Measurements from ENCODE around the gene TENT5C. TPM values are rescaled to one million over a fixed set of nuclear protein-coding genes. Genes with fewer than 3 reads are reported as not detected.

TENT5C gene
- total RNA-seq, 1 donor from 2014 or later = 5.2 TPM

DNA sequence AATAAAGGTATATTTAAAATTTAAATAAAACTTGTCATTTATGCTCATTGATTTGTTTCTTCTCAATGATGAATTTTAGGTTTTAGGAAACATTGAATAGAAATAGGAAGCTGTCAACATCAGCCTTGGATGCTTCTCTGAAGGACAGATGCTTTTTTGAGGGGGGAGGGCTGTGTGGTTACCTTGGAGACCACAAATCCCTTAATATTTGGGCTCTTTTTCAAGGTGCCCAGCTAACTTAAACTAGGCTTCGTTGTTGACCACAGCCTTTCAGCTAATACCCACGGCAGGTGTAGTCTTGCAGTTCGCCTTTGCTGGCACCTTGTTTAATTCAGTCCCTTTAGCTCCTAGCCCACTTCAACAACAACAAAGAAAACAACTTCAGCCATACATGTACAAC lies 22.5 kb downstream of the TENT5C start:
- H3K9me3 Mint-ChIP-seq = no peaks in the 10 kb centered on the region
- H3K36me3 Mint-ChIP-seq (ENCODE audit: low read depth) = peaks cover 45% of the 10 kb centered on the region
- H3K4me1 Mint-ChIP-seq (ENCODE audit: low read depth) = peaks cover 34% of the 10 kb centered on the region
- H3K27ac Mint-ChIP-seq = no peak overlapping the region
- no peak overlapping the region for H3K4me3 Mint-ChIP-seq
- H3K27me3 Mint-ChIP-seq (ENCODE audit: insufficient read depth) = peaks cover 7% of the 10 kb centered on the region
- DNase-seq (ENCODE audit: low spot score) = no peak
- intact Hi-C loops (cut with micrococcal nuclease) = loop anchor here (2.0 kb wide), 1 partner anchor 14 kb away; no protein-coding TSS in a partner anchor

DNA sequence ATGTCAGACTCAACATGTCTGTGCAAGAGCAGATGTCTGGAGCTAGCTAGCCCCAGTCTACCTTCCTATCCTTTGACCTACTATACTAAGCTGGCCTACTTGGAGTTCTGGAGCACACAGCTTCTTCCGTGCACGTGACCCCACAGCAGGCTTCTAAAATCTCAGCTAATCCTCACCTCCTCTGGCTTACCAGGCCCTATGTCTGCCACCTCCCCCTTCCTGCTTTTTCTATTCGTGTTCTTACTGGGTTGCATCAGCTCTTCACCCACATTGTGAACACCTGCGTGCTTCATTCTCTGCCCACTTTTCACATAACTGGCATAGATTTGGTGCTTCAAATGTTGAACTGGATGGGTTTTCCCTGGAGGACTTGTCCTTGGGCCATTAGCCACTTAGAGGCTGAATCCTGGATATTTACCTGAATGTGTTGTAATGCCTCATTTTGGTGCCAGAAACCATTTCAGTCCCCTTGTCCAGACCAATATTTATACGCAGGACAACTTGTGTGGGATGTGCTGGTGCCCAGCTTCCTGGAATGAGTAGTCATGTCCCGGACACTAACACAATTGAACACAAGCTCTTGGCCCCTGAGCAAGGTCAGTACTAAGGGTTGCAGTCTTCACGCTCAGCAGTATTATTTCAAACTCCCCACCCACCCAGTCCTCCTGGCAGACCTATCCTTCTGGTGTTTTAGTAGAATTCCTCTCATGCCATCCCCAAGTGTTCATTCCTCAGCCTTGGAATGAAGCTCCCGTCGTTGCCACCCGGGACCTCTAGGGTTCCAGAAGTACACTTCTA lies 24.0 kb downstream of the TENT5C start:
- Mint-ChIP-seq H3K9me3 (no peaks in the 10 kb centered on the region), H3K36me3 (ENCODE audit: low read depth) (peaks cover 31% of the 10 kb centered on the region), H3K27me3 (ENCODE audit: insufficient read depth) (peaks cover 7% of the 10 kb centered on the region), H3K4me1 (ENCODE audit: low read depth) (peaks cover 34% of the 10 kb centered on the region), H3K4me3 (no peak overlapping the region), H3K27ac (no peak overlapping the region)
- no peak for DNase-seq (ENCODE audit: low spot score)
- intact Hi-C loops (cut with micrococcal nuclease) = loop anchor here (2.0 kb wide), 1 partner anchor 13 kb away; no protein-coding TSS in a partner anchor

DNA sequence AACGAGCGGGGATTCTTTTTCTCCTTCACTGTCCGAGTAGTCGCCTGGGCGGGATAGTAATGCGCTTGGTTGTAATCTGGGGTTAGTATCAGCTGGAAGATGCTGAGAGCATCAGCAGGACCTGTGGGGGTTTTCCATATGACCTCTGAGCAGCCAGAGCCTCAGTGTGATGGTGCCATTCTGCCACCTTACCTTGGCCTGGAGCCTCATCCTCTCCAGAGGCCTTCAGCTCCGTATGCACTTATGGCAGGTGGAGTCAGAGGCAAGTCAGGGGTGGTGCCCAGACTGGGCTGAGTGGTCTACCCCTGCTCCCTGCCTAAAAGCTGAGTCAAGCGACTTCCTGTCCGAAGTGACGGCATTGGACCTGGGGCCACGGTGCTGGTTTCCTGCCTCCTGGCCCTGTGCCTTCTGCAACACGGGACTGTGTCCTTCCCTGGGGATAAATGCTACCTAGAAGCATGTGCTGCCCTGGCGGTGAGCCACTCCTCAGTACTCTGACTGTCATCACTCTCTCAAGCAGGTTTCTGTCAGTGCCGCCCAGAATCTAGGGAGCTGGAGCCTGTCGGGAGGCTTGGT lies 24.7 kb downstream of the TENT5C start:
- no peak for DNase-seq (ENCODE audit: low spot score)
- peaks cover 7% of the 10 kb centered on the region for H3K27me3 Mint-ChIP-seq (ENCODE audit: insufficient read depth)
- peaks cover 25% of the 10 kb centered on the region for H3K36me3 Mint-ChIP-seq (ENCODE audit: low read depth)
- intact Hi-C loops (cut with micrococcal nuclease) = no loop called here
- no peaks in the 10 kb centered on the region for H3K9me3 Mint-ChIP-seq
- H3K4me3 Mint-ChIP-seq = no peak overlapping the region
- H3K27ac Mint-ChIP-seq = no peak overlapping the region
- peaks cover 34% of the 10 kb centered on the region for H3K4me1 Mint-ChIP-seq (ENCODE audit: low read depth)

DNA sequence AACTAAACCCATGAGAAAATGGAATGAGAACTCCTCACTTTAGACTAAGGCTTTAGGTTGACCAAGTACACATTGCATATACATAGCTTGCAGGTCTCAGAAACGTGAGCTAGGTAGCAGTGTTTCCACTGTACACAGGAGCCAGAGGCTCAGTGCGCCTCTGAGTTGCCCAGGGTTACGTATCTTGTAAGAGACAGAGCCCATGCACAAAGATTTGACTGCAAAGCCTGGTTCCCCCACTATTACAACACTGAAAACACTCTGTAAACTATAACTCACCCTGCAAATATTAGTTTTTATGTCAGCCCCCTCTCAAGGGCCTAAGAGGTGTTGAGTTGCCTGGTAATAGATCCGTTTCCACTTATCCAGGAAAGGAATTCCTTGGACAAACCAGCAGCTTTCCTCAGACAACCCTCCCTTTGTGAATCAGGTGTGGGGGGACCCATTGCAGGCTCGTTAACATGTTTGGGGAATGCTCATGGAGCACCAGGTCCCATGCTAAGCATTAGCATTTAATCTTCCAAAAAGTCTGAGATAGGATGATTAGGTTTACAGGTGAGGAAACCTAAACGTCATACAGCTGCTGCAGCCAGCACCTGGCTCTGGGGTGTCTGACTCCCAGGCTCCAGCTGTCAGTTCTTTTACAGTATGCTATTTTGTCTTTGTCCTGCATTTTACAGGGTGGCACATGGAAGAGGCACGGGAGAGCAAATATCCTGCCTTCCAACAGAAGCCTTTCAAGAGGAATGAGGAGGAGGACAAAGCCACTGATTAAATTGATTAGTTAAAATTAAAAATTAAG lies 25.7 kb downstream of the TENT5C start:
- H3K27me3 Mint-ChIP-seq (ENCODE audit: insufficient read depth) = peaks cover 9% of the 10 kb centered on the region
- no peak for DNase-seq (ENCODE audit: low spot score)
- no peak overlapping the region for H3K27ac Mint-ChIP-seq
- H3K9me3 Mint-ChIP-seq = no peaks in the 10 kb centered on the region
- H3K4me3 Mint-ChIP-seq = no peak overlapping the region
- peaks cover 34% of the 10 kb centered on the region for H3K4me1 Mint-ChIP-seq (ENCODE audit: low read depth)
- intact Hi-C loops (cut with micrococcal nuclease) = no loop called here
- peaks cover 20% of the 10 kb centered on the region for H3K36me3 Mint-ChIP-seq (ENCODE audit: low read depth)

DNA sequence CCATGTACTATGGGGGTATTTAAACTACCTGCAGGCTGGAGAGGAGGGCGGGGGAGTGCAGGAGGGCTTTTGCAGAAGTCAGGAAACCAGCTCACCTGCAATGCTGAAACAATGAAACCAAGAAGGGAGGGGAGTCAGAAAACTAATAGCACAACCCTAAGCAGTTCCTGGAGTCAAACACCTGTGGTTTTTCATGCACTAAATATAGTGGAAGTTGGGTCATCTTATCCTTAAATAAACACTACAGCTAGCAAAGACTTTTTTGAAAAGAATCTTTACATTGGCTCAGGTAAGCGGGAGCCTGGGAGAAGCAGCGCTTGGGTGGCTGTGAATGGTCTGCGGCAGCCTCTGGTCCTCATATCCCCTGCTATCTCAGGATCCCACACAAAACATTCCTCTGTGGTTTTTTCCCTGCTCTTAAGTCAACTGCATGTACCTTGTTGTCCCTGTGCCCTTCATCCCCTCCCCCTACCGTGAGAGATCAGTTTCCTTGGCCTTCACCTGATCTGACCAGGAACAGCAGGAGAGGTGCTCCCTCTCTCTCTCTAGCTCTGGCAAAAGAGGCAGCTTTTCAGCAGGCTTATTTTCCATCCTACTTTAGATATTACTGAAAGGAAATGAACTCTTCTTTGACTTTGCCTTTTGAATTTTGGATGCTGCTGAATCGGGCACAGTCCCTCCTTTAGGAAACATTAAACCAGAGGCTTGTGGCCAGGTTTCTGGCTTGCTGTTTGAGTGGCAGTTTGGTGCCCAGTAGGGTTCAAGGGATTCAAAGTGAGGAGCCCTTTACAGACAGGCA lies 26.6 kb downstream of the TENT5C start:
- H3K4me3 Mint-ChIP-seq = no peak overlapping the region
- intact Hi-C loops (cut with micrococcal nuclease) = no loop called here
- H3K36me3 Mint-ChIP-seq (ENCODE audit: low read depth) = peaks cover 16% of the 10 kb centered on the region
- H3K4me1 Mint-ChIP-seq (ENCODE audit: low read depth) = peaks cover 32% of the 10 kb centered on the region
- DNase-seq (ENCODE audit: low spot score) = no peak
- H3K27ac Mint-ChIP-seq = no peak overlapping the region
- no peaks in the 10 kb centered on the region for H3K9me3 Mint-ChIP-seq
- peaks cover 15% of the 10 kb centered on the region for H3K27me3 Mint-ChIP-seq (ENCODE audit: insufficient read depth)

DNA sequence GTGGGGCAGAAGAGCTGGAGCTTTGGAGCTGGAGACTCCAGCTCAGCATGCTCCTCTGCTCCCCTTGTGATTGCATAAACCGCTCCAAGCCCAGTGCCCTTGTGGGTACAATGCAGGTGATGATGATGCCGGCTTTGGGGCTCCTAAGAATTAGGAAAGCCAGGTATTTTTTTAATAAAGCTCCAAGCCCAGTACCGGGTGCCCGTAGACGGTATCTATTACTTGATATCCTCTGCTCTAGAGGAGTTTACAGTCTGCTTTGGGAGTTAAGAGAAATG lies 27.2 kb downstream of the TENT5C start:
- intact Hi-C loops (cut with micrococcal nuclease) = no loop called here
- H3K27me3 Mint-ChIP-seq (ENCODE audit: insufficient read depth) = peaks cover 19% of the 10 kb centered on the region
- peaks cover 16% of the 10 kb centered on the region for H3K36me3 Mint-ChIP-seq (ENCODE audit: low read depth)
- peaks cover 28% of the 10 kb centered on the region for H3K4me1 Mint-ChIP-seq (ENCODE audit: low read depth)
- no peak overlapping the region for H3K27ac Mint-ChIP-seq
- H3K4me3 Mint-ChIP-seq = no peak overlapping the region
- H3K9me3 Mint-ChIP-seq = no peaks in the 10 kb centered on the region
- DNase-seq (ENCODE audit: low spot score) = no peak

DNA sequence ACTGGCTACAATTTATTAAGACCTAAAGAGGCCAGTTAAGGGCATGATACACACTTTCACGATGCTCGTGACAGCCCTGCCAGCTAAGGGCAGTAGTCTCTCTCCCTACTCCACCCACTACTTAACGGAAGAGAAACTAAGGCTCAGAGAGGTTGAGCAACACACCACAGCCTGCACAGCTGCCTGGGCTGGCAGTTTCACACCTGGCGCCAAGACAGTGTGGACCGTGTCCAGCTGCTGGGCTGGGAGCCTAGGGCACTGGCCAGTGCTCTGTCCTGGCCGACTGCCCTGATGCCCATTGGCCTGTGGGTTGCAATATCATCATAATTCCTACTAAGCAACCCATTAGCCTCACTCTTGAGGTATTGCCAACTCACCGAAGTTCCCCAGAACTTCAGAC lies 27.6 kb downstream of the TENT5C start:
- H3K36me3 Mint-ChIP-seq (ENCODE audit: low read depth) = peaks cover 16% of the 10 kb centered on the region
- peaks cover 20% of the 10 kb centered on the region for H3K27me3 Mint-ChIP-seq (ENCODE audit: insufficient read depth)
- H3K27ac Mint-ChIP-seq = no peak overlapping the region
- peaks cover 28% of the 10 kb centered on the region for H3K4me1 Mint-ChIP-seq (ENCODE audit: low read depth)
- no peak for DNase-seq (ENCODE audit: low spot score)
- no peaks in the 10 kb centered on the region for H3K9me3 Mint-ChIP-seq
- intact Hi-C loops (cut with micrococcal nuclease) = no loop called here
- H3K4me3 Mint-ChIP-seq = no peak overlapping the region

DNA sequence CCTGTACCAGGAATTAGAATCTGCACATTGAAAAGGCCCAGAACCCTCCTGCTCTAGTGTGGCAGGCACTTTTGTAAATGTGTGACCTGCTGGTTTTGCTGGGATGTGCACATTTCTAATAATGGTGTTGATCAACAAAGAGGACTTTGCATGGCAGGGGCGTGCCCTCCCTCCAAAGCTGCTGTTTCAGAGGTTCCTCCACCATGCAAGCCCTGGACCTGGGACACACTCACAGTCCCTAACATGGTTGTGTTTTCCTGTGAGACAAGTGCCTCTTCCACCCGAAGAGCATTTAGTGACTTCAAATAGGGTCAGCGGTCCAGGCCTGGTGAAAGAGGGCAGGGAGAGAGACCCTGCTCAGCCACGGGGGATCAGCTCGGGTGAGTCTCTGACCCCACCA lies 28.1 kb downstream of the TENT5C start:
- peaks cover 25% of the 10 kb centered on the region for H3K27me3 Mint-ChIP-seq (ENCODE audit: insufficient read depth)
- peaks cover 14% of the 10 kb centered on the region for H3K36me3 Mint-ChIP-seq (ENCODE audit: low read depth)
- no peak overlapping the region for H3K4me3 Mint-ChIP-seq
- peaks cover 25% of the 10 kb centered on the region for H3K4me1 Mint-ChIP-seq (ENCODE audit: low read depth)
- H3K9me3 Mint-ChIP-seq = no peaks in the 10 kb centered on the region
- intact Hi-C loops (cut with micrococcal nuclease) = no loop called here
- DNase-seq (ENCODE audit: low spot score) = no peak
- H3K27ac Mint-ChIP-seq = no peak overlapping the region

DNA sequence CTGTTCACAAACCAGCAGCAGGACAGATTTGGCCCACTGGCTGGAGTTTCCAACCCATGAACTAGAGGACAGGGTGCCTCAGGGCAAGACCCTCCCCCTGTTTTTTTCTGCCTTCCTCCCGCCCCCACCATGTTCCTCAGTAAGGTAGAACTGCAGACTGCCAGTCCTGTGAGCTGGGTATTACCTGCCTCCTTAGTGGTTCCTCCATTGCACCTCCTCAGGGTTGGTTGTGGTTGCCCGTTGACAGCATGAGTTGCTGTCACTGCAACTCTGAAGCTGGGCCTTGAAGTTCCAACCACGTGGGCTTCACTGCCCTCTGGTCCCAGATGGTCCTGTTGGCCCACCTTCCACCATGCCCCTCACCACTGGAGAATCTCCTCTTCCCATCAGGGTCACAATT lies 28.8 kb downstream of the TENT5C start:
- no peaks in the 10 kb centered on the region for H3K9me3 Mint-ChIP-seq
- H3K4me3 Mint-ChIP-seq = no peak overlapping the region
- intact Hi-C loops (cut with micrococcal nuclease) = no loop called here
- peaks cover 28% of the 10 kb centered on the region for H3K27me3 Mint-ChIP-seq (ENCODE audit: insufficient read depth)
- peaks cover 18% of the 10 kb centered on the region for H3K4me1 Mint-ChIP-seq (ENCODE audit: low read depth)
- H3K27ac Mint-ChIP-seq = no peak overlapping the region
- DNase-seq (ENCODE audit: low spot score) = no peak
- H3K36me3 Mint-ChIP-seq (ENCODE audit: low read depth) = peaks cover 7% of the 10 kb centered on the region

DNA sequence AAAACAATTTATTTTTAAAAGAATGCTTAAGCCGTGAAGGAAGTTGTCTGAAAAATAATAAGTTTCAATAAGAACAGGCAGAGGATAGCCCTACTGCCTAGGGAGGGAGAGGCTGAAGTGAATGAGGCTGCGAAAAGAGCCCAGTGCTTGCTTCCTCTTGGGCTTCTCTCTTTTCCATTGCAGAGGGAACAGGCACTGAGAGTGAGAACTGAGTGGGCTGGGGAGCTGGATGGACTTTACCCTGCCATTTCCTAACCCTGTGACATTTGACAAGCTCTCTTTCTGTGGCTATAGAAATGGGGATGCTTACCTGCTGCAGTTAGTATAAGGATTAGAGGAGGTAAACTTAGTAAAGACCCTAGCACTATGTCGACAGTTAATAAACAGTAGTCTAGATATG lies 30.0 kb downstream of the TENT5C start:
- peaks cover 17% of the 10 kb centered on the region for H3K4me1 Mint-ChIP-seq (ENCODE audit: low read depth)
- H3K9me3 Mint-ChIP-seq = no peaks in the 10 kb centered on the region
- peaks cover 26% of the 10 kb centered on the region for H3K27me3 Mint-ChIP-seq (ENCODE audit: insufficient read depth)
- no peak for DNase-seq (ENCODE audit: low spot score)
- intact Hi-C loops (cut with micrococcal nuclease) = no loop called here
- H3K27ac Mint-ChIP-seq = no peak overlapping the region
- peaks cover 2% of the 10 kb centered on the region for H3K36me3 Mint-ChIP-seq (ENCODE audit: low read depth)
- no peak overlapping the region for H3K4me3 Mint-ChIP-seq

DNA sequence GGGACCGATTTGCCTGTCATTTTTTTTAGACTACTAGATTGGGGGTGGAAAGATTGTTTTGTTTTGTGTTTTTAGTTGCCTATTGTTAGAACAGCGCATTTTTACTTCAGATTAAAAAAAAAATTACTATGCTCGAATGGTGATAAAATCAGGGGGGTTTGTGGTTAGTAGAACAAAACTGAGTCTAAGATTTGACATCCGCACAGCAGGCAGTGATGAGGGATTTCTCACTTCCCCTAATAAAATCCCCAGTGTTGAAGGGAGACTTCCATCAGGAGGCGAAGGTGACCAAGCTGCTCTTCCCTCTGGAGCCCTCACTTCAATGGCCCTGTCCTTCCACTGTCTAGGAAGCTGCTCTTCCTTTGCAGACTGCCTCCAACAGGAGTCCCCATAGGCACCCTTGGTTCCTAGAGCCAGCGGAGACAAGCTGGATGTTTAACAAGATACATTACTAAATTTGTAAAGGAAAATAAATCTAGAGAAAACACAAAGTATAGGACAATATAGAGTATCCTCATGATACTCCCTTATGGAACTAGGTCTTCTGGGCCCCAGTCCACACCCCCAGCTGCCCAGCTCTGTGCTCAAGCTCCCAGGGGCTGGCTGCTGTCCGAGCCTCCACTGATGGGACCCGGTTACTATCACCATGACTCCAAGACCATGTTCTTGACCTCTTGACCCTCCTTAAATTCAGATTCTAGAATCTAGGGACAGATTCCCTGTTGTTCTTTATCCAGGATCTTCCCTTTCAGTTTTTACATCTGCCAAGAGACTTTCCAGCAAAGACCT lies 31.0 kb downstream of the TENT5C start:
- DNase-seq (ENCODE audit: low spot score) = no peak
- intact Hi-C loops (cut with micrococcal nuclease) = no loop called here
- peaks cover 26% of the 10 kb centered on the region for H3K27me3 Mint-ChIP-seq (ENCODE audit: insufficient read depth)
- peaks cover 2% of the 10 kb centered on the region for H3K36me3 Mint-ChIP-seq (ENCODE audit: low read depth)
- H3K27ac Mint-ChIP-seq = no peak overlapping the region
- H3K9me3 Mint-ChIP-seq = no peaks in the 10 kb centered on the region
- peaks cover 12% of the 10 kb centered on the region for H3K4me1 Mint-ChIP-seq (ENCODE audit: low read depth)
- H3K4me3 Mint-ChIP-seq = no peak overlapping the region

DNA sequence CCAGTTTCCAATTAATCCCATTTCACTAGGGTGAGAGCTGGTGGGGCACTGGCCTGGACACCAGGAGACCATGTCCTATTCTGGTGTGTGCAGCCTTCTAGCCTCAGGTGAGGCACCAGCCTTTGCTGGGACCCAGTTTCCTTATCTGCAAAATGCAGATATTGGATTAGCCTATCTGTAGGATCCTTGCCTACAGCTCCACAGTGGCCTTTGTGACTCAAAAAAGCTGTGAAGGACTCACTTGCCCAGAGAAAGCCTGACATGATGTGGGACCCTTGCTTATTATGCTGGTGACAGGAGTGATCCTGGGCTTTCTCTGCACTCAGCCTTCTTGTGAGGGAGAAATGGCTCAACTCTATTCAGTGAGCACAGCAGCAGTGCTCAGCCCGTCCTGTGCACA lies 32.3 kb downstream of the TENT5C start:
- Mint-ChIP-seq H3K4me3 (no peak overlapping the region), H3K27me3 (ENCODE audit: insufficient read depth) (peaks cover 22% of the 10 kb centered on the region)

More for the DNA sequence above, 32.3 kb downstream of the TENT5C start:
- no peak for DNase-seq (ENCODE audit: low spot score)
- H3K9me3 Mint-ChIP-seq = no peaks in the 10 kb centered on the region
- intact Hi-C loops (cut with micrococcal nuclease) = no loop called here
- no peaks in the 10 kb centered on the region for H3K4me1 Mint-ChIP-seq (ENCODE audit: low read depth)
- no peak overlapping the region for H3K27ac Mint-ChIP-seq
- peaks cover 2% of the 10 kb centered on the region for H3K36me3 Mint-ChIP-seq (ENCODE audit: low read depth)
